Mesenchymal stem cell (in vitro differentiated cells and primary cell): ENCODE results near the gene CAST.
A peak's percentile ranks its signal among the peaks of the same experiment; 100 is the strongest.

Experiments
- DNase-seq: peaks from one replicate; pipeline ENCODE4 v3.0.0-alpha.2; 2013
- H2AFZ ChIP-seq: one replicate; pipeline ENCODE4 v1.6.1; 2013; ENCODE audit warnings: low read depth, mild to moderate bottlenecking, control low read depth, inconsistent platforms, low read length, moderate library complexity
- H2AK5ac ChIP-seq: 2 replicates; pipeline ENCODE4 v1.6.1; 2013; ENCODE audit warnings: low read length, moderate library complexity, mild to moderate bottlenecking, inconsistent platforms; ENCODE audit not compliant: severe bottlenecking
- H2BK120ac ChIP-seq: one replicate; pipeline ENCODE4 v1.6.1; 2013; ENCODE audit warnings: low read depth, mild to moderate bottlenecking, inconsistent platforms, low read length, moderate library complexity
- H2BK12ac ChIP-seq, 2 experiments: one replicate each; pipeline ENCODE4 v1.6.1; 2013; ENCODE audit warnings: inconsistent platforms in 2 of 2, low read length in 2 of 2, mild to moderate bottlenecking in 2 of 2, moderate library complexity in 2 of 2, control low read depth in 1 of 2
- H2BK15ac ChIP-seq: one replicate; pipeline ENCODE4 v1.6.1; 2013; ENCODE audit warnings: mild to moderate bottlenecking, low read depth, inconsistent platforms; ENCODE audit not compliant: poor library complexity, severe bottlenecking
- H2BK5ac ChIP-seq: 2 replicates; pipeline ENCODE4 v1.6.1; 2013; ENCODE audit warnings: low read depth, mild to moderate bottlenecking, low read length, control low read depth, inconsistent platforms; ENCODE audit not compliant: poor library complexity, severe bottlenecking
- H3K14ac ChIP-seq, 2 experiments: one replicate each; pipeline ENCODE4 v1.6.1; 2013; ENCODE audit warnings: inconsistent platforms in 2 of 2, low read length in 2 of 2, control low read depth in 1 of 2, mild to moderate bottlenecking in 1 of 2, moderate library complexity in 1 of 2
- H3K18ac ChIP-seq, 2 experiments: one replicate each; pipeline ENCODE4 v1.6.1; 2013; ENCODE audit warnings: inconsistent platforms in 2 of 2, low read length in 2 of 2, control low read depth in 1 of 2, low read depth in 1 of 2, mild to moderate bottlenecking in 1 of 2
- H3K23ac ChIP-seq, 2 experiments: one replicate each; pipeline ENCODE4 v1.6.1; 2013; ENCODE audit warnings: inconsistent platforms in 2 of 2, low read length in 2 of 2, mild to moderate bottlenecking in 2 of 2, moderate library complexity in 2 of 2, control low read depth in 1 of 2
- H3K27ac ChIP-seq: 2 replicates; pipeline ENCODE4 v1.5.1; 2013; ENCODE audit warnings: mild to moderate bottlenecking, moderate library complexity, low read length, control low read depth, inconsistent platforms; ENCODE audit not compliant: poor library complexity, severe bottlenecking
- H3K27me3 ChIP-seq, 2 experiments: 2 replicates each; pipeline versions ENCODE4 v1.6.1 to v1.7.0; 2013; ENCODE audit warnings: low read length in 2 of 2, mild to moderate bottlenecking in 2 of 2, moderate library complexity in 2 of 2, control low read depth in 1 of 2, inconsistent platforms in 1 of 2; ENCODE audit not compliant: control insufficient read depth in 1 of 2, insufficient read depth in 1 of 2
- H3K36me3 ChIP-seq, 2 experiments: 2 replicates each; pipeline versions ENCODE4 v1.6.1 to v1.7.0; 2013; ENCODE audit warnings: low read length in 2 of 2, control low read depth in 1 of 2, inconsistent platforms in 1 of 2, low read depth in 1 of 2, mild to moderate bottlenecking in 1 of 2; ENCODE audit not compliant: insufficient read depth in 2 of 2, control insufficient read depth in 1 of 2
- H3K4ac ChIP-seq, 2 experiments: one replicate each; pipeline ENCODE4 v1.6.1; 2013; ENCODE audit warnings: inconsistent platforms in 2 of 2, low read length in 2 of 2, mild to moderate bottlenecking in 2 of 2, moderate library complexity in 2 of 2, control low read depth in 1 of 2, low read depth in 1 of 2
- H3K4me1 ChIP-seq: 2 replicates; pipeline ENCODE4 v1.6.1; 2013; ENCODE audit warnings: low read depth, low read length, control low read depth; ENCODE audit not compliant: control insufficient read depth, insufficient read depth
- H3K4me2 ChIP-seq: 2 replicates; pipeline ENCODE4 v1.6.1; 2013; ENCODE audit warnings: low read length, mild to moderate bottlenecking, inconsistent platforms; ENCODE audit not compliant: poor library complexity, severe bottlenecking
- H3K4me3 ChIP-seq, 2 experiments: 2 replicates each; pipeline versions ENCODE4 v1.5.1 to v1.7.0; 2013; ENCODE audit warnings: low read length in 2 of 2, mild to moderate bottlenecking in 2 of 2, control low read depth in 1 of 2, low read depth in 1 of 2; ENCODE audit not compliant: insufficient read depth in 1 of 2
- H3K79me1 ChIP-seq: replicated peaks from 2 replicates; pipeline ENCODE4 v1.6.1; 2013; ENCODE audit warnings: mild to moderate bottlenecking, control low read depth, low read length, inconsistent platforms; ENCODE audit not compliant: poor library complexity, severe bottlenecking
- H3K9ac ChIP-seq: 2 replicates; pipeline ENCODE4 v1.7.0; 2013; ENCODE audit warnings: mild to moderate bottlenecking, low read length, moderate library complexity
- H3K9me3 ChIP-seq: 2 replicates; pipeline ENCODE4 v1.7.0; 2013; ENCODE audit warnings: mild to moderate bottlenecking, low read length; ENCODE audit not compliant: control insufficient read depth
- H4K8ac ChIP-seq: one replicate; pipeline ENCODE4 v1.6.1; 2013; ENCODE audit warnings: inconsistent platforms, mild to moderate bottlenecking, low read length, moderate library complexity
- H4K91ac ChIP-seq: one replicate; pipeline ENCODE4 v1.6.1; 2013; ENCODE audit warnings: mild to moderate bottlenecking, low read length, inconsistent platforms
- WGBS: methylation state at CpG from one replicate; pipeline ENCODE4 v1.1.7; 2013; ENCODE audit warnings: mixed read lengths; 5-methylcytosine and 5-hydroxymethylcytosine counted together

Gene CAST

DNA sequence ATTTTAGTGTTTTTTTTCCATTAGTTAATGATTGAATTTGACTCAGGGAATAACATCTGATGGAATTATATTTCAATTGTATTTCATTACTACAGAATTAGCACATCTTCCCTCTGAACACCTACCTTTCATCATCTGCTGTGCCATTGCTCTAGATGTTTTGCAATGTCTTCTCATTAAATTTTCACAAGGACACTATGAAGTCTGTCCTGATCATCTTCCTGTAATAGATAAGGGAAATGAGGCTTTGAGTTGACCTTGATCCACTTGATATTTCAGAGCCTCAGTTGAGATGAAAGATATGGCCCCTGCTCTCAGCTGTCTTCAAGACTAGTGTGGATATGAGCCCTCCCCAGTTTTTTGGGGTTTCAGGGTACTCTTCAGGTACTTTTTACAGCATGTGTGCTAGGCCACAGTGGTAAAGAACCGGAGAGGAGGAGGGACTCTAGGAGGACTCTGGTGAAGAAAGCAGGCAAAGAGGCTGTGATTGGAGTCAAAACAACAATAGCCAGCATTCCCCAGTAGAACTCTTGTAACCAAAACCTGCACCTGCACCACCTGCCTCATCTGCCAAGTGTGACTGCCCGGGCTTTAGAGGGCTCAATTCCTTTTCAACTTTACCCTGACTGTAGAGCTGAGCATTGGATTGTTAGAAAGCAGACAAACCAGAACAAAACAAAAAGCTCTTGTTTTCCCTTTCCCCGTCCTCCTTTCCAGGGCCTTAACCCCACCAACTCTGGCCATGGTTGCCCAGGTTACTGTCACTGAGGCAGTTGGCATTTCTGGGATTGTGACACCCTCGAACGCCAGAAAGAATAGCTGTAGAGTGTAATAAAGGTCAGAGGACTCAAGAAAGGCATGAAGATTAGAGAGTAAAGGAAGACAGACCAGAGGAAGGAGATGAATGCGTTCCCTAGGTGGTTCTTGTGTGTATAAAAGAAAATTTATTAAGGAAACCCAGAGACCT lies 89.3 kb downstream of the CAST start:
- Histone ChIP-seq H3K27me3 (no peaks in the 10 kb centered on the region), H3K27ac (no peak overlapping the region), H2BK12ac (no peak overlapping the region), H3K4me2 (no peak overlapping the region), H3K79me1 (peaks cover 15% of the 10 kb centered on the region), H3K18ac (no peak overlapping the region), H3K36me3 (peaks cover 26 to 98% of the 10 kb centered on the region in 2 experiments), H3K4ac (no peak overlapping the region), H3K14ac (no peak overlapping the region), H2AK5ac (peak overlapping the region; percentile 26), H3K9me3 (no peaks in the 10 kb centered on the region), H3K9ac (no peak overlapping the region), H4K8ac (no peak overlapping the region), H3K23ac (no peak overlapping the region), H4K91ac (no peak overlapping the region), H2BK15ac (no peak overlapping the region), H3K4me3 (no peak overlapping the region), H2BK5ac (no peak overlapping the region), H2BK120ac (no peak overlapping the region), H2AFZ (no peak overlapping the region), H3K4me1 (no peaks in the 10 kb centered on the region)
- DNase-seq = no peak
- 100% methylated on average over 4 of the region's 6 CpGs for WGBS

DNA sequence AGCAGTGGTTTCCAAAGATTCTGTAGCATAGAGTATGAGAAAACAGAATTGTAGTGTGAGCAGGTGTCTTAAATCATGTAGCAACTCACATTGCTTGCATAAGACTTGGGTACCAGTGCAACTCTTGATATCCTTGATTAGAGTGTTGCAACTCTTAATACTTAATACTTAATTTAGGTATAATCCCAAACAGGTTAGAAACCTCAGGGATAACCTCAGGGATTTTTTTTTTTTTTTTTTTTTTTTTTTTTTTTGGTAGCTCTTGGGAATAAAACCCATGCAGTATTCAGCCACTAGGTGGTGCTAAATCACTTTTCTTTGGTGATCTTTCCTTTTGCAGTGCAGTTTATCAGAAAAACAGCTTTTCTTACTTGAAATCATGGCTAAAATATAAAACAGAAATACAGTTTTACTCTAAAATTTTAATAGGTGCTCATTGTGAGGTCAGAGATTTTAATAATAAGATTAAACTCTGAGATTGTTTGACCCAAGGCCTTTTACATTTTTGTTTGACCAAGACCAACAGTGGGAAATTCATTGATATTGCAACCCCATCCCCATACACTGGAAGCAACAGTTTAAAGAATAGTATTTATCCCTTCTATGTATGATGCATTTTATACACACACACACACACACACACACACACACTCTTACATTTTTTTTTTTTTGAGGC lies 90.3 kb downstream of the CAST start:
- Histone ChIP-seq H2BK12ac (no peak overlapping the region), H2AK5ac (no peak overlapping the region), H3K4me3 (no peak overlapping the region), H4K8ac (no peak overlapping the region), H3K9me3 (no peaks in the 10 kb centered on the region), H4K91ac (no peak overlapping the region), H3K18ac (no peak overlapping the region), H3K36me3 (peaks cover 29 to 98% of the 10 kb centered on the region in 2 experiments), H3K4me2 (no peak overlapping the region), H2AFZ (no peak overlapping the region), H3K4me1 (peaks cover 5% of the 10 kb centered on the region), H3K27me3 (no peaks in the 10 kb centered on the region), H3K27ac (no peak overlapping the region), H2BK120ac (no peak overlapping the region), H2BK15ac (no peak overlapping the region), H3K14ac (no peak overlapping the region), H3K9ac (no peak overlapping the region), H3K4ac (no peak overlapping the region), H3K79me1 (peaks cover 15% of the 10 kb centered on the region), H3K23ac (no peak overlapping the region), H2BK5ac (no peak overlapping the region)
- DNase-seq = peak; percentile 68

DNA sequence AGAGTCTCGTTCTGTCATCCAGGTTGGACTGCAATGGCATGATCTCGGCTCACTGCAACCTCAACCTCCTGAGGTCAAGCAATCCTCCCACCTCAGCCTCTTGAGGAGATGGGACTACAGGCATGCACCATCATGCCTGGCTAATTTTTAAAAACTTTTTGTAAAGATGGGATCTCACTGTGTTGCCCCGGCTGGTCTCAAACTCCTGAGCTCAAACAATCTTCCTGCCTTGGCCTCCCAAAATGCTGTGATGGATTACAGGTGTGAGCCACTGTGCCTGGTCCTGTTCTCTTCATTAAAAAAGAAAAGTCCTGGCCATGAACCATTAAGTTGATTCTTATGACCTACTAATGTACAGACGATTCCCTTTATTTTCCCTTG lies 90.8 kb downstream of the CAST start:
- H3K9me3 ChIP-seq = no peaks in the 10 kb centered on the region

DNA sequence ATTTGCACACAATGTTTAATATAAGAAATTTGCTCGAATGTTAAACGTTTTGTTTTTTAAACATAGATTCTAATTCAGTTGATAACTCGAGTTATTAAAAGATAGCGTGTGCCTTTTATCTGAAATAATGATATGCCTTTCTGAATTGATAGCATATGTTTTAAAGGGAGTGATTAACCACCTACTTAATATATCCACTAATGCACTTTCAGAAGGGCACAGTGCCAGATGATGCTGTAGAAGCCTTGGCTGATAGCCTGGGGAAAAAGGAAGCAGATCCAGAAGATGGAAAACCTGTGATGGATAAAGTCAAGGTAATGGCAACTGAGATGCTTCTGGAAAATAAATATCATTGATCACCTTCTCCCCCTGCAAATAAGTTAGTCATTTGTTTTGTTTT lies 91.7 kb downstream of the CAST start:
- Histone ChIP-seq H3K4me3 (no peak overlapping the region), H2AFZ (no peak overlapping the region), H2AK5ac (no peak overlapping the region), H3K14ac (no peak overlapping the region), H2BK15ac (no peak overlapping the region), H3K9ac (no peak overlapping the region), H2BK12ac (no peak overlapping the region), H3K18ac (no peak overlapping the region), H2BK5ac (no peak overlapping the region), H3K79me1 (peaks cover 13% of the 10 kb centered on the region), H3K9me3 (no peaks in the 10 kb centered on the region), H4K8ac (no peak overlapping the region), H3K27me3 (no peaks in the 10 kb centered on the region), H3K36me3 (peaks cover 27 to 98% of the 10 kb centered on the region in 2 experiments), H2BK120ac (no peak overlapping the region), H3K27ac (no peak overlapping the region), H3K23ac (no peak overlapping the region), H3K4me1 (peaks cover 5% of the 10 kb centered on the region), H3K4me2 (no peak overlapping the region), H3K4ac (no peak overlapping the region), H4K91ac (no peak overlapping the region)
- no peak for DNase-seq
- WGBS = 93% methylated on average over 3 of the region's 4 CpGs

More for the DNA sequence above, 90.8 kb downstream of the CAST start:
- Histone ChIP-seq H3K9ac (no peak overlapping the region), H3K14ac (no peak overlapping the region), H2AFZ (no peak overlapping the region), H2AK5ac (no peak overlapping the region), H3K27ac (no peak overlapping the region), H2BK5ac (no peak overlapping the region), H3K27me3 (no peaks in the 10 kb centered on the region), H3K79me1 (peaks cover 15% of the 10 kb centered on the region), H3K23ac (no peak overlapping the region), H2BK12ac (no peak overlapping the region), H2BK15ac (no peak overlapping the region), H3K36me3 (peaks cover 29 to 98% of the 10 kb centered on the region in 2 experiments), H3K4me1 (peaks cover 5% of the 10 kb centered on the region), H2BK120ac (no peak overlapping the region), H3K4ac (no peak overlapping the region), H4K8ac (no peak overlapping the region), H4K91ac (no peak overlapping the region), H3K18ac (no peak overlapping the region), H3K4me3 (no peak overlapping the region), H3K4me2 (no peak overlapping the region)
- DNase-seq = no peak
- WGBS = 96% methylated on average over 4 of the region's 4 CpGs
